IMR-90 (cell line): ENCODE results near the gene TAF8. TPM values are rescaled to one million over a fixed set of nuclear protein-coding genes. Genes with fewer than 3 reads are reported as not detected.
A peak's percentile ranks its signal among the peaks of the same experiment; 100 is the strongest.

ENCODE experiments used
- ATAC-seq: fragments of 200-7000 bp; cut with Tn5 transposase; 2 replicates; pipeline ENCODE4 v1.9.1; 2020; ENCODE audit warnings: low read depth, mild to moderate bottlenecking, moderate library complexity
- BruUV-seq: library from RNA; stranded (reverse); fragments of 400-500 nt; replicated peaks from 2 replicates; lab custom pipeline; 2021; lab: Mats Ljungman, UMichigan
- CTCF ChIA-PET: fragments of 300-600 bp; formaldehyde crosslinking; extraction: SDS; loops from one replicate; lab custom pipeline; 2021; ENCODE audit warnings: antibody characterized with exemption; lab: Yijun Ruan, JAX
- POLR2A ChIA-PET: fragments of 300-600 bp; sonication (Branson Sonifier 250); formaldehyde crosslinking; loops from one replicate; lab custom pipeline; 2022; ENCODE audit warnings: antibody characterized with exemption; ENCODE audit not compliant: unreplicated experiment; lab: Charles Lee
- DNase-seq: peaks from one replicate; pipeline ENCODE4 v3.0.0; 2013
- H2AFZ ChIP-seq: replicated peaks from 2 replicates; pipeline ENCODE3; 2013; ENCODE audit warnings: low read length, mild to moderate bottlenecking; ENCODE audit not compliant: poor library complexity
- H2AK5ac ChIP-seq: 2 replicates; pipeline ENCODE4 v1.6.1; 2013; ENCODE audit warnings: low read depth, low read length, inconsistent platforms
- H2AK9ac ChIP-seq: replicated peaks from 2 replicates; pipeline ENCODE3; 2013; ENCODE audit warnings: mild to moderate bottlenecking, low read depth, low read length, moderate library complexity; ENCODE audit not compliant: poor library complexity
- H2BK120ac ChIP-seq: 2 replicates; pipeline ENCODE4 v1.6.1; 2013; ENCODE audit warnings: low read depth, low read length, inconsistent platforms
- H2BK15ac ChIP-seq: 3 replicates; pipeline ENCODE4 v1.6.1; 2013; ENCODE audit warnings: low read depth, low read length, inconsistent platforms
- H2BK20ac ChIP-seq: 2 replicates; pipeline ENCODE4 v1.6.1; 2013; ENCODE audit warnings: low read depth, mild to moderate bottlenecking, inconsistent platforms, low read length, moderate library complexity
- H2BK5ac ChIP-seq: 2 replicates; pipeline ENCODE4 v1.6.1; 2013; ENCODE audit warnings: mild to moderate bottlenecking, low read depth, low read length, inconsistent platforms; ENCODE audit not compliant: poor library complexity, severe bottlenecking
- H3K14ac ChIP-seq: replicated peaks from 2 replicates; pipeline ENCODE4 v1.6.1; 2013; ENCODE audit warnings: low read depth, low read length, inconsistent platforms
- H3K18ac ChIP-seq: 2 replicates; pipeline ENCODE4 v1.6.1; 2013; ENCODE audit warnings: low read depth, low read length, control low read depth
- H3K23ac ChIP-seq: 2 replicates; pipeline ENCODE4 v1.6.1; 2013; ENCODE audit warnings: low read depth, low read length, inconsistent platforms
- H3K27ac ChIP-seq: 2 replicates; pipeline ENCODE4 v1.5.1; 2013; ENCODE audit warnings: mild to moderate bottlenecking, control low read depth, low read length; ENCODE audit not compliant: insufficient read depth
- H3K27me3 ChIP-seq: 2 replicates; pipeline ENCODE4 v1.6.1; 2013; ENCODE audit warnings: low read length; ENCODE audit not compliant: control insufficient read depth, insufficient read depth
- H3K36me3 ChIP-seq: 2 replicates; pipeline ENCODE4 v1.6.1; 2013; ENCODE audit warnings: low read length, mixed read lengths; ENCODE audit not compliant: control insufficient read depth, insufficient read depth
- H3K4ac ChIP-seq: 2 replicates; pipeline ENCODE4 v1.6.1; 2013; ENCODE audit warnings: low read depth, low read length, inconsistent platforms
- H3K4me1 ChIP-seq: 2 replicates; pipeline ENCODE4 v1.6.1; 2013; ENCODE audit warnings: low read length, mixed read lengths; ENCODE audit not compliant: control insufficient read depth, insufficient read depth
- H3K4me2 ChIP-seq: 2 replicates; pipeline ENCODE4 v1.6.1; 2013; ENCODE audit warnings: low read depth, mild to moderate bottlenecking, control low read depth, low read length, moderate library complexity
- H3K4me3 ChIP-seq: 2 replicates; pipeline ENCODE4 v1.5.1; 2013; ENCODE audit warnings: low read depth, mild to moderate bottlenecking, control low read depth, low read length, moderate library complexity; ENCODE audit not compliant: insufficient read depth
- H3K56ac ChIP-seq: 2 replicates; pipeline ENCODE4 v1.6.1; 2013; ENCODE audit warnings: low read length, inconsistent platforms; ENCODE audit not compliant: insufficient read depth; ENCODE audit errors: extremely low read depth
- H3K79me1 ChIP-seq, 2 experiments: 2 replicates each; pipeline ENCODE4 v1.6.1; 2013; ENCODE audit warnings: low read length in 2 of 2, inconsistent platforms in 1 of 2, low read depth in 1 of 2
- H3K9ac ChIP-seq: 2 replicates; pipeline ENCODE4 v1.6.1; 2013; ENCODE audit warnings: low read depth, low read length, control low read depth
- H3K9me1 ChIP-seq: 2 replicates; pipeline ENCODE4 v1.6.1; 2013; ENCODE audit warnings: low read length, inconsistent platforms; ENCODE audit not compliant: insufficient read depth
- H3K9me3 ChIP-seq: 2 replicates; pipeline ENCODE4 v1.6.1; 2013; ENCODE audit warnings: low read length; ENCODE audit not compliant: control insufficient read depth, insufficient read depth
- H4K20me1 ChIP-seq: 2 replicates; pipeline ENCODE4 v1.6.1; 2013; ENCODE audit warnings: low read length, inconsistent platforms; ENCODE audit not compliant: insufficient read depth
- H4K5ac ChIP-seq: 2 replicates; pipeline ENCODE4 v1.6.1; 2013; ENCODE audit warnings: mild to moderate bottlenecking, low read depth, low read length, control low read depth
- H4K8ac ChIP-seq, 2 experiments: 2 replicates each; pipeline ENCODE4 v1.6.1; 2013; ENCODE audit warnings: low read depth in 2 of 2, low read length in 2 of 2, control low read depth in 1 of 2, inconsistent platforms in 1 of 2
- H4K91ac ChIP-seq: 2 replicates; pipeline ENCODE4 v1.6.1; 2013; ENCODE audit warnings: low read depth, low read length, inconsistent platforms; ENCODE audit not compliant: insufficient read depth
- CEBPB ChIP-seq: IDR thresholded peaks from 2 replicates; pipeline ENCODE4 v1.6.1; 2012; ENCODE audit warnings: low read depth, low read length, improper control_type of control experiment
- RFX5 ChIP-seq: IDR thresholded peaks from 2 replicates; pipeline ENCODE4 v1.8.0; 2012; ENCODE audit warnings: low read depth, mild to moderate bottlenecking, low read length, moderate library complexity
- USF2 ChIP-seq: fragments of 150-350 bp; IDR thresholded peaks from 2 replicates; pipeline ENCODE4 v1.6.1; 2017; ENCODE audit warnings: mild to moderate bottlenecking, antibody characterized with exemption, low read length, low read depth
- WGBS, 2 experiments: methylation state at CpG; one replicate each; pipeline versions ENCODE4 v1.1.5 to v1.1.7; 2013; ENCODE audit warnings: missing lambda C conversion rate in 2 of 2; ENCODE audit not compliant: insufficient read length in 1 of 2; ENCODE audit errors: extremely low coverage in 2 of 2; 5-methylcytosine and 5-hydroxymethylcytosine counted together
- dilution Hi-C: fragments of 300-500 bp; cut with HindIII; formaldehyde crosslinking; loops from one replicate; pipeline ENCODE4 v1.14.3; 2018; ENCODE audit warnings: low sequenced_read_pairs; ENCODE audit not compliant: unreplicated experiment
- in situ Hi-C: fragments of 300-500 bp; cut with MboI; formaldehyde crosslinking; loops from 3 replicates; pipeline ENCODE4 v1.14.3; 2019; ENCODE audit warnings: low sequenced_read_pairs, inconsistent platforms, mixed read lengths
- intact Hi-C: fragments of 100-400 bp; cut with micrococcal nuclease; formaldehyde crosslinking; loops from 2 replicates; pipeline ENCODE4 v1.10.0; 2022
- polyA plus RNA-seq, 3 experiments: library from polyadenylated mRNA; depleted of rRNA; stranded (reverse); fragments of >200 nt; gene quantifications; 2 replicates each; pipeline ENCODE4 v1.2.3, GENCODE V29; 2012; ENCODE audit warnings: low replicate concordance in 1 of 3
- total RNA-seq: library from RNA; depleted of rRNA; stranded (reverse); fragments of >200 nt; gene quantifications from 2 replicates; pipeline ENCODE4 v1.2.3, GENCODE V29; 2012

Gene TAF8
- total and polyA plus RNA-seq, 2 of the 4 experiments (the other 2 are of a cell fraction), result 14.3 to 22.8 TPM

GRCh38 chr6:42045538-42046460, 4.5 kb upstream of the TAF8 start:
- Histone ChIP-seq H3K56ac (no peak overlapping the region), H3K36me3 (no peaks in the 10 kb centered on the region), H3K4ac (peak overlapping the region; percentile 47; the same call in 1 of the 2 replicates), H3K4me1 (peaks cover 21% of the 10 kb centered on the region), H2BK15ac (peak overlapping the region; percentile 2; the same call in 1 of the 3 replicates), H4K8ac (no peak overlapping the region), H3K4me3 (no peak overlapping the region), H3K4me2 (peak overlapping the region; percentile 76), H2BK5ac (no peak overlapping the region), H2BK120ac (peak overlapping the region; percentile 32; the same call in 1 of the 2 replicates), H3K9me1 (peaks cover 4% of the 10 kb centered on the region; the same call in 1 of the 2 replicates), H3K27ac (peak overlapping the region; percentile 21; the same call in 1 of the 2 replicates), H3K9me3 (no peaks in the 10 kb centered on the region), H2AK5ac (no peak overlapping the region), H3K27me3 (no peaks in the 10 kb centered on the region; the same call in 1 of the 2 replicates), H3K9ac (0 out of 2 replicates have a peak overlapping the region, but pooled peaks have one; percentile 4), H3K18ac (no peak overlapping the region), H3K23ac (no peak overlapping the region), H4K20me1 (no peaks in the 10 kb centered on the region), H2AK9ac (peak overlapping the region; percentile 19), H4K5ac (no peak overlapping the region), H3K79me1 (peaks cover 0 to 1% of the 10 kb centered on the region in 2 experiments; a peak in 1 of 4 replicates), H3K14ac (no peak overlapping the region), H2AFZ (peak overlapping the region; percentile 77), H2BK20ac (no peak overlapping the region), H4K91ac (no peak overlapping the region)
- intact Hi-C loops (loop anchor here (10.0 kb wide), 1 partner anchor 681 kb away; no protein-coding TSS in a partner anchor), in situ Hi-C loops (loop anchor here (5.0 kb wide), 1 partner anchor 263 kb away; the partner anchor contains the start of gene PRICKLE4), dilution Hi-C loops (loop anchor here (10.0 kb wide), 1 partner anchor 121 kb away; the partner anchor contains the start of genes BYSL and MED20)
- ChIA-PET POLR2A (no interaction called here), CTCF (interaction anchor here (1.0 to 1.7 kb wide), 5 partner anchors 106 to 260 kb away, joined by 3 to 9 read pairs (median 3); partner anchors contain the start of genes BYSL, MED20 and TOMM6)
- TF ChIP-seq CEBPB, result peak; percentile 35; the same call in 1 of the 2 replicates
- TF ChIP-seq RFX5, result no peak
- no peak for TF ChIP-seq USF2
- WGBS, 2 experiments, result 10% methylated on average over 2 of the region's 14 CpGs; no CpG with 5 or more reads in 1 of the 2 experiments
- ATAC-seq (peak; percentile 13), DNase-seq (peak; percentile 73)
- BruUV-seq, result no TSS peak
